ENCODE measurements around the gene DCC.
"Not testable (repeated sequence)": the region's sequence is repeated elsewhere in the genome, so short reads cannot be mapped to it uniquely, and the experiment has no call there.

DCC gene

GRCh38 chr18:53486296-53486695, 1146.3 kb downstream of the DCC start:
- H3K4me3 ChIP-seq (ENCODE audit: low read length), result no peak overlapping the region
- no peak for DNase-seq (ENCODE audit: low read depth, low spot score)
- no peaks in the 10 kb centered on the region for H3K4me1 ChIP-seq (ENCODE audit: control insufficient read depth, insufficient read depth, low read length)
- no peaks in the 10 kb centered on the region for H3K9me3 ChIP-seq (ENCODE audit: control insufficient read depth, insufficient read depth, low read length)
- no peak overlapping the region for H3K27ac ChIP-seq (ENCODE audit: low read length)
- 100% methylated on average over 1 of the region's 3 CpGs for WGBS (ENCODE audit: insufficient coverage, insufficient read length)
- H3K36me3 ChIP-seq (ENCODE audit: control insufficient read depth, insufficient read depth, low read length), result no peaks in the 10 kb centered on the region
- no peaks in the 10 kb centered on the region for H3K27me3 ChIP-seq (ENCODE audit: control insufficient read depth, insufficient read depth, low read length)

GRCh38 chr18:53489266-53489665, 1149.3 kb downstream of the DCC start:
- WGBS (ENCODE audit: insufficient coverage, insufficient read length), result no CpG with 5 or more reads among the region's 3 CpGs
- Histone ChIP-seq H3K36me3 (ENCODE audit: control insufficient read depth, insufficient read depth, low read length) (no peaks in the 10 kb centered on the region), H3K27me3 (ENCODE audit: control insufficient read depth, insufficient read depth, low read length) (no peaks in the 10 kb centered on the region), H3K4me3 (ENCODE audit: low read length) (no peak overlapping the region), H3K9me3 (ENCODE audit: control insufficient read depth, insufficient read depth, low read length) (no peaks in the 10 kb centered on the region), H3K4me1 (ENCODE audit: control insufficient read depth, insufficient read depth, low read length) (no peaks in the 10 kb centered on the region), H3K27ac (ENCODE audit: low read length) (no peak overlapping the region)
- DNase-seq (ENCODE audit: low read depth, low spot score), result no peak

GRCh38 chr18:53490019-53490418, 1150.0 kb downstream of the DCC start:
- WGBS (ENCODE audit: insufficient coverage, insufficient read length), result 100% methylated on average over 2 of the region's 2 CpGs
- H3K9me3 ChIP-seq (ENCODE audit: control insufficient read depth, insufficient read depth, low read length), result no peaks in the 10 kb centered on the region
- no peak overlapping the region for H3K4me3 ChIP-seq (ENCODE audit: low read length)
- no peak for DNase-seq (ENCODE audit: low read depth, low spot score)
- H3K27me3 ChIP-seq (ENCODE audit: control insufficient read depth, insufficient read depth, low read length), result no peaks in the 10 kb centered on the region
- H3K27ac ChIP-seq (ENCODE audit: low read length), result no peak overlapping the region
- H3K36me3 ChIP-seq (ENCODE audit: control insufficient read depth, insufficient read depth, low read length), result no peaks in the 10 kb centered on the region
- H3K4me1 ChIP-seq (ENCODE audit: control insufficient read depth, insufficient read depth, low read length), result no peaks in the 10 kb centered on the region

- H3K4me3 ChIP-seq (ENCODE audit: low read length), result no peak overlapping the region
- no CpG with 5 or more reads among the region's 3 CpGs for WGBS (ENCODE audit: insufficient coverage, insufficient read length)
- H3K9me3 ChIP-seq (ENCODE audit: control insufficient read depth, insufficient read depth, low read length), result no peaks in the 10 kb centered on the region
- no peaks in the 10 kb centered on the region for H3K27me3 ChIP-seq (ENCODE audit: control insufficient read depth, insufficient read depth, low read length)
- DNase-seq (ENCODE audit: low read depth, low spot score), result no peak
- H3K36me3 ChIP-seq (ENCODE audit: control insufficient read depth, insufficient read depth, low read length), result no peaks in the 10 kb centered on the region
- H3K4me1 ChIP-seq (ENCODE audit: control insufficient read depth, insufficient read depth, low read length), result no peaks in the 10 kb centered on the region
- no peak overlapping the region for H3K27ac ChIP-seq (ENCODE audit: low read length)
Measured at GRCh38 chr18:53496028-53496427, 1156.0 kb downstream of the DCC start.

- no peak overlapping the region for H3K4me3 ChIP-seq (ENCODE audit: low read length)
- DNase-seq (ENCODE audit: low read depth, low spot score), result no peak
- H3K9me3 ChIP-seq (ENCODE audit: control insufficient read depth, insufficient read depth, low read length), result no peaks in the 10 kb centered on the region
- H3K27me3 ChIP-seq (ENCODE audit: control insufficient read depth, insufficient read depth, low read length), result no peaks in the 10 kb centered on the region
- H3K4me1 ChIP-seq (ENCODE audit: control insufficient read depth, insufficient read depth, low read length), result no peaks in the 10 kb centered on the region
- WGBS (ENCODE audit: insufficient coverage, insufficient read length), result no CpG with 5 or more reads among the region's 7 CpGs
- H3K27ac ChIP-seq (ENCODE audit: low read length), result no peak overlapping the region
- H3K36me3 ChIP-seq (ENCODE audit: control insufficient read depth, insufficient read depth, low read length), result no peaks in the 10 kb centered on the region
Measured at GRCh38 chr18:53503914-53504441, 1164.0 kb downstream of the DCC start.

- Histone ChIP-seq H3K4me1 (ENCODE audit: control insufficient read depth, insufficient read depth, low read length) (no peaks in the 10 kb centered on the region), H3K27ac (ENCODE audit: low read length) (no peak overlapping the region), H3K4me3 (ENCODE audit: low read length) (no peak overlapping the region), H3K9me3 (ENCODE audit: control insufficient read depth, insufficient read depth, low read length) (no peaks in the 10 kb centered on the region), H3K27me3 (ENCODE audit: control insufficient read depth, insufficient read depth, low read length) (no peaks in the 10 kb centered on the region), H3K36me3 (ENCODE audit: control insufficient read depth, insufficient read depth, low read length) (no peaks in the 10 kb centered on the region)
- whole genome bisulfite sequencing (ENCODE audit: insufficient coverage, insufficient read length), result no CpG with 5 or more reads among the region's 3 CpGs
- no peak for DNase-seq (ENCODE audit: low read depth, low spot score)
Measured at GRCh38 chr18:53508529-53508928, 1168.5 kb downstream of the DCC start.

GRCh38 chr18:53509886-53510285, 1169.9 kb downstream of the DCC start:
- no peak for DNase-seq (ENCODE audit: low read depth, low spot score)
- H3K4me1 ChIP-seq (ENCODE audit: control insufficient read depth, insufficient read depth, low read length), result no peaks in the 10 kb centered on the region
- no CpG with 5 or more reads among the region's 2 CpGs for WGBS (ENCODE audit: insufficient coverage, insufficient read length)
- H3K27ac ChIP-seq (ENCODE audit: low read length), result no peak overlapping the region
- H3K27me3 ChIP-seq (ENCODE audit: control insufficient read depth, insufficient read depth, low read length), result no peaks in the 10 kb centered on the region
- H3K36me3 ChIP-seq (ENCODE audit: control insufficient read depth, insufficient read depth, low read length), result no peaks in the 10 kb centered on the region
- no peaks in the 10 kb centered on the region for H3K9me3 ChIP-seq (ENCODE audit: control insufficient read depth, insufficient read depth, low read length)
- H3K4me3 ChIP-seq (ENCODE audit: low read length), result no peak overlapping the region

GRCh38 chr18:53511725-53512124, 1171.7 kb downstream of the DCC start:
- WGBS (ENCODE audit: insufficient coverage, insufficient read length), result no CpG with 5 or more reads among the region's 15 CpGs
- not testable (repeated sequence) for H3K4me3 ChIP-seq (ENCODE audit: low read length); H3K9me3 ChIP-seq (ENCODE audit: control insufficient read depth, insufficient read depth, low read length); H3K36me3 ChIP-seq (ENCODE audit: control insufficient read depth, insufficient read depth, low read length); H3K27me3 ChIP-seq (ENCODE audit: control insufficient read depth, insufficient read depth, low read length); H3K27ac ChIP-seq (ENCODE audit: low read length); DNase-seq (ENCODE audit: low read depth, low spot score); H3K4me1 ChIP-seq (ENCODE audit: control insufficient read depth, insufficient read depth, low read length)

GRCh38 chr18:53521068-53521467, 1181.1 kb downstream of the DCC start:
- no peaks in the 10 kb centered on the region for H3K36me3 ChIP-seq (ENCODE audit: control insufficient read depth, insufficient read depth, low read length)
- H3K27ac ChIP-seq (ENCODE audit: low read length), result no peak overlapping the region
- H3K4me3 ChIP-seq (ENCODE audit: low read length), result no peak overlapping the region

GRCh38 chr18:53526101-53526870, 1186.3 kb downstream of the DCC start:
- DNase-seq (ENCODE audit: low read depth, low spot score), result no peak
- Histone ChIP-seq H3K27me3 (ENCODE audit: control insufficient read depth, insufficient read depth, low read length) (no peaks in the 10 kb centered on the region), H3K36me3 (ENCODE audit: control insufficient read depth, insufficient read depth, low read length) (no peaks in the 10 kb centered on the region), H3K27ac (ENCODE audit: low read length) (no peak overlapping the region), H3K4me1 (ENCODE audit: control insufficient read depth, insufficient read depth, low read length) (no peaks in the 10 kb centered on the region), H3K9me3 (ENCODE audit: control insufficient read depth, insufficient read depth, low read length) (no peaks in the 10 kb centered on the region), H3K4me3 (ENCODE audit: low read length) (no peak overlapping the region)
- WGBS (ENCODE audit: insufficient coverage, insufficient read length), result no CpG with 5 or more reads among the region's 4 CpGs

More at GRCh38 chr18:53521068-53521467, 1181.1 kb downstream of the DCC start:
- Histone ChIP-seq H3K27me3 (ENCODE audit: control insufficient read depth, insufficient read depth, low read length) (no peaks in the 10 kb centered on the region), H3K4me1 (ENCODE audit: control insufficient read depth, insufficient read depth, low read length) (no peaks in the 10 kb centered on the region), H3K9me3 (ENCODE audit: control insufficient read depth, insufficient read depth, low read length) (no peaks in the 10 kb centered on the region)
- WGBS (ENCODE audit: insufficient coverage, insufficient read length), result no CpG with 5 or more reads among the region's 7 CpGs
- DNase-seq (ENCODE audit: low read depth, low spot score), result no peak

- no peak overlapping the region for H3K27ac ChIP-seq (ENCODE audit: low read length)
- no peak overlapping the region for H3K4me3 ChIP-seq (ENCODE audit: low read length)
- no peaks in the 10 kb centered on the region for H3K4me1 ChIP-seq (ENCODE audit: control insufficient read depth, insufficient read depth, low read length)
- no peaks in the 10 kb centered on the region for H3K9me3 ChIP-seq (ENCODE audit: control insufficient read depth, insufficient read depth, low read length)
- DNase-seq (ENCODE audit: low read depth, low spot score), result no peak
- no peaks in the 10 kb centered on the region for H3K27me3 ChIP-seq (ENCODE audit: control insufficient read depth, insufficient read depth, low read length)
- 100% methylated on average over 1 of the region's 2 CpGs for WGBS (ENCODE audit: insufficient coverage, insufficient read length)
- H3K36me3 ChIP-seq (ENCODE audit: control insufficient read depth, insufficient read depth, low read length), result no peaks in the 10 kb centered on the region
Measured at GRCh38 chr18:53527365-53527764, 1187.4 kb downstream of the DCC start.
